HL-60/S4 treated with phorbol 12-myristate 13-acetate at 8.2 ng/mL for 4 days and 3 days (cell line): ENCODE data around the gene RFPL2.
"Not testable (repeated sequence)": the region's sequence is repeated elsewhere in the genome, so short reads cannot be mapped to it uniquely, and the experiment has no call there.

Source experiments
- in situ Hi-C: fragments of 300-500 bp; cut with MboI; formaldehyde crosslinking; loops from 2 replicates; pipeline ENCODE4 v1.15.0; 2022; ENCODE audit warnings: low sequenced_read_pairs

RFPL2 gene

GRCh38 chr22:32206774-32207758 is 2.2 kb upstream of the RFPL2 start:
- in situ Hi-C loops = no loop called here

DNA sequence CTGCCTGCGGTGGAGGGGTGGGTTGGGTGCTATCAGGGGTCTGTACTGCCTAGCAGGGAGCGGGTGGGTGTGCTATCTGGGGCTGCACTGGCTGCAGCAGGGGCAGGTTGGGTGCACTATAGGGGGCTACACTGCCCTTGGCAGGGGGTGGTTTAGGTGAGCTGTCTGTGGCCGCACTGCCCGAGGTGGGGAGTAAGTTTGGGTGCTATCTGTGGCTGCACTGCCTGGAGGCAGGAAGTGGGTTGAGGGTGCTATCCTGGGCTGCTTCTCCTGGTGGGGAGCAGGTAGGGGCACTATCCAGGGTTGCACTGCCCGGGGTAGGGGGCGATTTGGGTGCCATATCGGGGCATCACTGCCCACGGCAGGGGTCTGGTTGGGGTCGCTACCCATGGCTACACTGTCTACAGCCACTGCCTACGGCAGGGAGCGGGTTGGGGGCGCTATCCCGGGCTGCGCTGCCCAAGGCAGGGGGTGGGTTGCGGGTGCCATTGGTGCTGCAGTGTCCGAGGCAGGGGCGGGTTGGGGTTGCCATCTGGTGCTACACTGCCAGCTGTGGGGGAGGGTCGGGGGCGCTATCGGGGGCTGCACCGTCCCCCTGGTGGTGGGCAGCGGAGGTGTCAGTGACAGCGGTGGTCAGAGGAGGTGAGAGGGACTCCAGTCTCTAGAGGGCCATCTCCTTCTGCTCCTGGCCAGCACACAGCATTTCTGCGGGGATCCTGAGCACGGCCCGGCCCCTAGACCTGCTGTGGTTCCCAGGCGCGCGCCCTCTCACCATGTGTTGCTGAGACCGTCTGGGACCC is 1.3 kb upstream of the RFPL2 start:
- in situ Hi-C loops = no loop called here

- in situ Hi-C loops = no loop called here
These were observed 625 bp downstream of the RFPL2 start for GRCh38 chr22:32204040-32204855.

GRCh38 chr22:32203181-32204039 is 1.5 kb downstream of the RFPL2 start:
- in situ Hi-C loops = no loop called here

DNA sequence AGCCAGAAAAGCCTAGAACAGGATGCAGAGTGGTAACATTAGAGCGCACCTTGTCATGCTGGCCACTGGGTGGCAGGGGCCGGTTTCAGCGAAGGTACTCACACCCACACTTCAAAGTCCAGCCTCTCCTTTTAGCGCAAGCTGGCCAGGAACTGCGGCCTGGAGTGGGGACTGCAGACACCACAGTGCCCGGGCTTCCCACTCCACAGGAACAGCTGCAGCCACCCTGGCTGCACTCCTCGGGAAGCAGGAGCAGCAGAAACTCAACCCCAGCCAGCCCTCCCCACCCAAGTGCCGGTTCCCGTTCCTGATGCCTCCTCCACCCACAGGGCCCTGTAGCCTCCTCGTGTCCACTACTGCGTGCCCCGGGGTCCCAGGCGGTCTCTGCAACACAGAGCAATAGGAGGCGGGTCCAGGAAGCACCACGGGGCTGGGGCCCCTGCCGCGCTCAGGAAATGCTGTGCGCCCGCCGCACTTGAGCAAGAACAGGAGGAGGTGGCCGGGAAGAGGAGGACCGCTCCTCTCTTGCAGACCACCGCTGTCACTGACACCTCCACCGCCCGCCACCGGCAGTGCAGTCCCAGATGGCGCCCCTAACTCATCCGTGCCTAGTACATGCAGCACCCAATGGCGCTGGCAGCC is 2.2 kb downstream of the RFPL2 start:
- in situ Hi-C loops = no loop called here

DNA sequence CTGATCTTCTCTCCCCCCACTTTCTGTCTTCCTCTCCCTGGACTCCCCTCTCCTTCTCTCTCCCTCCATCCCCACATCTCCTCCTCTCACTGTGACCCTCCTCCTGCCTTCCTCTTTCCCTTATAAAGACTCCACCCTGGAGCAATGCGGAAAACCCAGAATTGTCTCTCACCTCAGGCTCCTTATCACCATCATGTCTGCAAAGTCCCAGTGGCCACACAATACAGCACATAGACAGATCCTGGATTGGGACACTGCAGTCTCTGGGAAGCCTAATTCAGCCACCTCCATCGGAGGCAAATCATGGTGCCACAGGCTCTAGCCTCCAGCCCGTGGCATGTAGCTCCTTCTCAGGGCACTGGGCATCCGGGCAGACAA is 2.7 kb downstream of the RFPL2 start:
- in situ Hi-C loops = no loop called here

DNA sequence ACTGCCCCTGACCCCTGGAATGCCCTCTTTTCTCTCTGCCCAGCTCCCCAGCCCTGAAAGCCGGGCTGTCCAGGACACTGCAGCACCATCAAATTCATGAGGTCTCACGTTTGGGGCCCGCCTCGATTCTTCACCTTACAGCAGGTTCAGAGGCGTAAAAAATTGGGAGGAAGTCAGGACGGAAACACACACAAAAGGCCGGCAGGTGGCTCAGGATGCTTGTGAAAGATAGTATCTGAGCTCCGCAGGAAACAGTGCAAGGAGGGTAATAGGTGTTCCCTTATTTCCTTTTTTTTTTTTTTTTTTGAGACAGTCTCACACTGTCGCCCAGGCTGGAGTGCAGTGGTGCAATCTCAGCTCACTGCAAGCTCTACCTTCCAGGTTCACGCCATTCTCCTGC is 4.1 kb downstream of the RFPL2 start:
- in situ Hi-C loops = no loop called here

DNA sequence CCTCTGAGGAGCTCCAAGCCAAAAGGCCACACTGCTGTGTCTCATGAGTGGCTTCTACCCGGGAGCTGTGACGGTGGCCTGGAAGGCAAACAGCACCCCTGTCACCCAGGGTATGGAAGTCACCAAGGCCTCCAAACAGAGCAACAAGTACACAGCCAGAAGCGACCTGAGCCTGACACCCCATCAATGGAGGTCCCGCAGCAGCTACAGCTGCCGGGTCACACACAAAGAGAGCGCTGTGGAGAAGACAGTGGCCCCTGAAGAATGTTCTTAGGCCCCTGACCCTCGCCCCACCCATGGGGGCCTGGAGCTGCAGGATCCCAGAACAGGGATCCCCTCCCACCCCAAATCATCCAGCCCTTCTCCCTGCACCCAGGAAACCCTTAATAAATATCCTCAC is 4.9 kb downstream of the RFPL2 start:
- in situ Hi-C loops = no loop called here

DNA sequence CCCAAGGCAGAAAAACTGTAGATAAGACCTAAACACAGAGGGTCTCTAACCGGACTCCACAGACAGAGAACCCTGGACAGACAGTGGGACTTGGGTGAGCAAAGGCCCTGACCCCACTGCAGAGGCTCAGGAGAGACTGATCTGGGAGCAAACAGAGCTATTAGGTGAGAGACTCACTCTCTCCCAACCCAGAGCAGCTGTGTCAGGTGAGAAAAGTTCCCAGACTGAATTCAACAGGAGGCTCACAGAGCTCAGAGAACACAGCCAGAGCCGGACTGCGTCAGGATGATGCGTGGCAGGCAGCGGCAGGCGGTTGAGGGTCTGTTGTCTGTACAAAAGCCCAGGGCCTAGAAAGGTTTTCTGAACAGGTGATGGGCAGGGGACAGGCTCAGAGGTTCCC is 5.5 kb downstream of the RFPL2 start:
- in situ Hi-C loops = no loop called here

GRCh38 chr22:32197553-32198226 is 7.2 kb downstream of the RFPL2 start:
- in situ Hi-C loops = not testable (repeated sequence)

DNA sequence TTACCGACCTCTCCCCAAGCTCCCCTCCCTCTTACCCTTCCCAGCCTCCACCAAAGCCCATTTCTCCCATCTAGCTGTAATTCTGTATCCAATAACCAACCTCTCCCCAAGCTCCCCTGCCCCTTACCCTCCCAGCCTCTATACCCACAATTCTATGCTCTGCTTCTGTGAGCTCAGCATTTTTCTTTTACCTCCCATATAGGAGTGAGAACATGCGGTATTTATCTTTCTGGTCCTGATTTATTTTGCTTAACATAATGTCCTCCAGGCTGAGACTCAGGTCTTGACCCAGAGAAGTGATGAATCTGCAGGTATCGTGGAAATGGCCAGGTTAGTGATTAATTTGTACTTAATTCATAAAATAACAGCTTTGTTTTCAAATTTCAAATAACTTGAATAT is 9.0 kb downstream of the RFPL2 start:
- in situ Hi-C loops = not testable (repeated sequence)

DNA sequence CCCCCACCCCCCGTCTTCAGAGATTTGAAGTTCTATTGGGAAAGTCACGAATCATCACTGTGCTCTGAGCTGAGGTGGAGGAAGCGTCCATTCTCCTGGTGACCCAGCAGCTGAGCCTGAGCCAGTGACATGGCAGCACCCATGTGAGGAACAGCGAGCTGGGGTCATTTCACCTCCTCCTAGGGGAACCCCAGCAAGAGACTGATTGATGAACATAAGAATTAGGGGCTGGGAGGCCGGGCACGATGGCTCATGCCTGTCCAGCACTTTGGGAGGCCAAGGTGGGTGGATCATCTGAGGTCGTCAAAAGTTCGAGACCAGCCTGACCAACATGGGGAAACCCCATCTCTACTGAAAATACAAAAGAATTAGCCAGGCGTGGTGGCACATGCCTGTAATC is 11.5 kb downstream of the RFPL2 start:
- in situ Hi-C loops = not testable (repeated sequence)

GRCh38 chr22:32191021-32191420 is 13.9 kb downstream of the RFPL2 start:
- in situ Hi-C loops = not testable (repeated sequence)

DNA sequence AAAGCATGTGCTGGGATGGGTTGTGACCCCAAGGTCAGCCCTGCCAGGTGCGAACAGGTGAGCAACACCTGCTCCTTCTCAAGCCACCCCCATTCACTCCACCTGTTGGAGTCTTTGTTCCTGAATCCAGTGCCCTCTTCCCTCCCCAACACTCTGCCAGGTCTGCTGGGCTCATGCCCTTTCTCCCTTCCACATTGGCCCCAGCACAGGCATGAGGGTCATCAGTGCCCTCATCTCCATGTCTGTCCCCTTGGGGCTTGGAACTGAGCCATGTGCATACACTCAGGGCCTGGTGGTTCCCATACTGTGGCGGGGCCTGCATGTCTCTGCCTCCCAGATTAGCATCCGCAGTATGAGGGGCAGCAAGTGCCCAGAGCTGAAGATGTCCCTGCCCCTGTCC is 19.1 kb downstream of the RFPL2 start:
- in situ Hi-C loops = no loop called here

DNA sequence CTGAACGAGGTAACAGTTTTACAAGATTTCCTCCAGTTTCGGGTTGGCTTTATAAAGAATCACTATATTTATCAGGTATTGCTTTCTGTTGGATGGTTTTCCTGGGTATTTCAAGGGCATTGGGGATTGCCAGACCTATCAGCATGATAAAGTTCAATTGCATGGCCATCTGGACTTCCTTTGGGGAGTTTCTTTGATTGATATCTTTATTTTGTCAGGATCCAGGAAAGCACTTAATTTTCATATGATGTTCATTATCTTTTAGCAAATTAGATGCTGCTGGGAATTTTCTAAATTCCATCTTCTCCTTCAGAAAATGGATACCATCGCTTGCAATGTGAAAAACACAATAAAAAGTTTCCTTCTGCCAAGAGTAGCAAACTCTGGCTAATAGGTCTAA is 21.2 kb downstream of the RFPL2 start:
- in situ Hi-C loops = no loop called here

DNA sequence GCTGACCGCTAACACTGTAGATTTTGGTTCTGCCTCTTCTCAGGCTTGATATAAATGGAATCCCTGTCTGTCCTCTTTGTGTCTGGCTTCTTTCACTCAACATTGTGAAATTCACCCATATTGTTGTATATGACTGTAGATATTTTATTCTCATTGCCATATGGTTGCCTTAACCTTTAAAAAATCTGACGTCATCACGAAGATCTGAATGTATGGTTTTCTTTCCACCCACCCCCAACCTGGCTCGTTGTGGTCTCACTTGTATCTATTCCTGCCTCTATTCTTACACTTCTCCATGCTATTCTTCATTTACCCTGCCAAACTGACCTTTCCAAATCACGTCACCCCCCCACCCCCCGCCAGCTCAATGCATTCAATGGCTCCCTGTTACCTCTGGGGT is 23.8 kb downstream of the RFPL2 start:
- in situ Hi-C loops = no loop called here

DNA sequence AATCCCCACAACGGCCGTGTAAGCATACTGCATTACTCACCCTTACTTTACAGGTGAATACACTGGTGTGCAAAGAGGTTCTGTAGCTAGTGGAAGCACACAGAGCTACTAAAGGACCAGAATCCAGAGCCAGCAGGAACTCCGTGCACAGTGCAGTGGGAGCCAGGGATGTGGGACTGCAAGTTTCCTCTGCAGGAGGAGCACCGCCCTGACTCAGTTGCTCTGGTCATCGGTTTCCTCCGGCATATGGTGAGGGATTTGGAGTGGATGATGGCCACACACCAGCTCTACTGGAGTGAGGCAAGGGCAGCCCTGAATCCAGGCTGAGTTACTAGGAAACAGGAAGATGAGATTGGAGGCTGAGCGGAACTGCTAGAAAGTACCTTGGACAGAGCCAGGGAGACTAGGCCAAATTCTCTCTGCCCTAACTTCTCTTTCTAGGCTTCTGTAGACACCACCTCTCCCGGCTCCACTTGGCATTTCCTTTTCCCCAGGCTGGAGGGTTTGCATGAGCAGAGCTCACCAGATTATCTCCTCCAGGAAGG is 27.6 kb downstream of the RFPL2 start:
- in situ Hi-C loops = no loop called here

GRCh38 chr22:32175683-32176644 is 28.9 kb downstream of the RFPL2 start:
- in situ Hi-C loops = no loop called here
